Muscle of leg (tissue), 11 donors: ENCODE measurements around the gene ENPP6. TPM values are rescaled to one million over a fixed set of nuclear protein-coding genes. Genes with fewer than 3 reads are reported as not detected.

Experiments
- DNase-seq: peaks from one replicate; pipeline ENCODE4 v3.0.0; 2013
- H3K27ac ChIP-seq: one replicate; pipeline ENCODE4 v1.5.1; 2013; ENCODE audit warnings: mild to moderate bottlenecking, low read length, control low read depth
- H3K27me3 ChIP-seq: one replicate; pipeline ENCODE4 v1.6.1; 2013; ENCODE audit warnings: low read length; ENCODE audit not compliant: control insufficient read depth, insufficient read depth
- H3K36me3 ChIP-seq: one replicate; pipeline ENCODE4 v1.6.1; 2013; ENCODE audit warnings: low read length; ENCODE audit not compliant: control insufficient read depth, insufficient read depth
- H3K4me1 ChIP-seq: one replicate; pipeline ENCODE4 v1.6.1; 2013; ENCODE audit warnings: low read length; ENCODE audit not compliant: control insufficient read depth, insufficient read depth
- H3K4me3 ChIP-seq: one replicate; pipeline ENCODE4 v1.5.1; 2013; ENCODE audit warnings: low read length, control low read depth
- H3K9me3 ChIP-seq: replicated peaks from 2 replicates; pipeline ENCODE4 v1.6.1; 2013; ENCODE audit warnings: low read depth, low read length; ENCODE audit not compliant: control insufficient read depth
- WGBS: methylation state at CpG from one replicate; pipeline ENCODE4 v1.1.5; 2013; ENCODE audit warnings: missing lambda C conversion rate; ENCODE audit not compliant: insufficient coverage; 5-methylcytosine and 5-hydroxymethylcytosine counted together
- polyA plus RNA-seq, 8 donors: library from polyadenylated mRNA; unstranded; fragments of 120-200 nt; gene quantifications; one replicate each; pipeline versions ENCODE4 v1.2.1 to v1.2.3, GENCODE V29; 2013; ENCODE audit warnings: inconsistent platforms in 1 of 8, low replicate concordance in 1 of 8; ENCODE audit not compliant: insufficient read length in 8 of 8, insufficient read depth in 1 of 8
- total RNA-seq: library from RNA; stranded (reverse); fragments of 120-200 nt; gene quantifications from one replicate; pipeline ENCODE4 v1.2.4, GENCODE V29; 2013

ENPP6 gene
- total and polyA plus RNA-seq, 9 donors = 8.1 to 30.5 (median 15.9) TPM

- Histone ChIP-seq H3K27me3 (peaks cover 13% of the 10 kb centered on the region), H3K27ac (peak overlapping the region; percentile 45), H3K9me3 (no peaks in the 10 kb centered on the region), H3K4me3 (no peak overlapping the region), H3K4me1 (peaks cover 54% of the 10 kb centered on the region), H3K36me3 (no peaks in the 10 kb centered on the region)
- DNase-seq = peak; percentile 75
- 15% methylated on average over 6 of the region's 10 CpGs for WGBS
Measured at GRCh38 chr4:184099535-184099966, 118.1 kb downstream of the ENPP6 start.

DNA sequence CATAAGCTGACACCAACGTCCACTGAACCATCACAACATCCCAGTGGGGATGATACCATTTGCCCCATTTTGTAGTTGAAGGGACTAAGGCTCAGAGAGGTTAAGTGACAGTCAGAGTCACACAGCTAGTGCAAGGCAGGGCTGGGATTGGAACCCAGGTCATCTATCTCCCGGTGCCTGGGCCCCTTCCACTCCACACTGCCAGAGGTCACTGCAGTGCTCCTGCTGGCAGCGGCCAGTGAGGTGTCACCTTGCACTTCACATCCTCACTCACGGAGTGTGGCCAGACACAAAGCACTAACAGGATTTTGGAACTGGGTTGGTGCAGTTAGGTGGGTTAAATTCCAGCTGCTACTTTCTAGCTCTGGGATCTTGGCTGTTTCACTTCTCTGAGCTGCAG lies 118.7 kb downstream of the ENPP6 start:
- no peak overlapping the region for H3K27ac ChIP-seq
- H3K4me3 ChIP-seq = no peak overlapping the region
- peaks cover 13% of the 10 kb centered on the region for H3K27me3 ChIP-seq
- no peak for DNase-seq
- H3K36me3 ChIP-seq = no peaks in the 10 kb centered on the region
- 38% methylated on average over 1 of the region's 4 CpGs for WGBS
- no peaks in the 10 kb centered on the region for H3K9me3 ChIP-seq
- peaks cover 50% of the 10 kb centered on the region for H3K4me1 ChIP-seq

DNA sequence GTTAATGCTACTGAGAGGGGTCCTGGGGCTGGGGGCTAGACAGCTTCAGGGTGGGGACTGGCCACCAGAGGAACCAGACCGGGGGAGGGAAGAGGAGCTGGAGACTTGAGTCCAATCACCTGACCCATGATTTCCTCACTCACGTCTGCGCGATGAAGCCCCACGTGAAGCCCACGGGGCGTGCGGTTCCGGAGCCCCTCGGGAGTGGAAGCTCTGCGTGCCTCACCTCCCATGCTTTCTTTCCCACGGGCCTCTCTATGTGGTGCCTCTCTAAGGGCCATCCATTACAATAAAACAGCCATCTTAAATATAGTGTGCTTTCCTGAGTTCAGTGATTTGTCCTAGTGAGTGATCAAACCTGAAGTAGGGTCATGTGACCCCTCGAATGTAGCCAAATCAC lies 119.9 kb downstream of the ENPP6 start:
- WGBS = 80% methylated on average over 2 of the region's 13 CpGs
- H3K36me3 ChIP-seq = no peaks in the 10 kb centered on the region
- no peaks in the 10 kb centered on the region for H3K9me3 ChIP-seq
- no peak overlapping the region for H3K4me3 ChIP-seq
- peaks cover 13% of the 10 kb centered on the region for H3K27me3 ChIP-seq
- DNase-seq = no peak
- no peak overlapping the region for H3K27ac ChIP-seq
- H3K4me1 ChIP-seq = peaks cover 40% of the 10 kb centered on the region

GRCh38 chr4:184097241-184097605 lies 120.5 kb downstream of the ENPP6 start:
- Histone ChIP-seq H3K27me3 (peaks cover 13% of the 10 kb centered on the region), H3K4me1 (peaks cover 35% of the 10 kb centered on the region), H3K36me3 (no peaks in the 10 kb centered on the region), H3K4me3 (peak overlapping the region; percentile 38), H3K27ac (peak overlapping the region; percentile 25), H3K9me3 (no peaks in the 10 kb centered on the region)
- peak; percentile 79 for DNase-seq
- WGBS = 11% methylated on average over 18 of the region's 26 CpGs

- Histone ChIP-seq H3K4me3 (peak overlapping the region; percentile 38), H3K27ac (peak overlapping the region; percentile 25)
- peak; percentile 89 for DNase-seq
Measured at GRCh38 chr4:184096561-184097240, 121.0 kb downstream of the ENPP6 start.

GRCh38 chr4:184094532-184095159 lies 123.0 kb downstream of the ENPP6 start:
- peaks cover 13% of the 10 kb centered on the region for H3K27me3 ChIP-seq
- H3K36me3 ChIP-seq = peaks cover 2% of the 10 kb centered on the region
- H3K9me3 ChIP-seq = no peaks in the 10 kb centered on the region
- H3K27ac ChIP-seq = no peak overlapping the region
- DNase-seq = no peak
- no peak overlapping the region for H3K4me3 ChIP-seq
- peaks cover 22% of the 10 kb centered on the region for H3K4me1 ChIP-seq
- WGBS = 81% methylated on average over 4 of the region's 8 CpGs

More at GRCh38 chr4:184096561-184097240, 121.0 kb downstream of the ENPP6 start:
- Histone ChIP-seq H3K27me3 (peaks cover 13% of the 10 kb centered on the region), H3K36me3 (no peaks in the 10 kb centered on the region), H3K9me3 (no peaks in the 10 kb centered on the region), H3K4me1 (peaks cover 35% of the 10 kb centered on the region)
- WGBS = 13% methylated on average over 12 of the region's 13 CpGs

GRCh38 chr4:184091986-184092385 lies 125.7 kb downstream of the ENPP6 start:
- 75% methylated on average over 6 of the region's 9 CpGs for WGBS

DNA sequence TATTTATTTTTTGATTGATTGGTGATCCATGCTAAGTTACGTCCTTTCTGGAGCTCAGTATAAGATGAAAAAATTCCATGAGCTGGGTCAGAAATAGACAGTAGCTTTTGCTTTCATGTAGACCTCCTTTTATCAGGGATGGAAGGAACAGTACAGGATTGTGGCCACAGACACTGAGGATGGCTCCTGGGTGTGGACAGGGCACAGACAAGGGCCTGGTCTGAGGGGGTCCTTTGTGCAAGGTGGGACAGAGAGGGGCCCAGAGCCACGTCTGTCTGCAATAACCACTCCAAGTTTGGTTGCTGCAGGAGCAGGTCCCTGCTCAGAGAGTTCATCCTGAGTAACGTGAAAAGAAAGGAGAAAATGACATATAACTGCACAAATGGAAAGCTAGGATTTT lies 127.1 kb downstream of the ENPP6 start:
- Histone ChIP-seq H3K4me3 (no peak overlapping the region), H3K27me3 (no peaks in the 10 kb centered on the region), H3K4me1 (no peaks in the 10 kb centered on the region), H3K36me3 (peaks cover 2% of the 10 kb centered on the region), H3K27ac (no peak overlapping the region), H3K9me3 (no peaks in the 10 kb centered on the region)
- 51% methylated on average over 2 of the region's 3 CpGs for WGBS
- no peak for DNase-seq

More at GRCh38 chr4:184091986-184092385, 125.7 kb downstream of the ENPP6 start:
- Histone ChIP-seq H3K4me3 (no peak overlapping the region), H3K9me3 (no peaks in the 10 kb centered on the region), H3K27me3 (peaks cover 5% of the 10 kb centered on the region), H3K4me1 (peaks cover 6% of the 10 kb centered on the region), H3K36me3 (peaks cover 2% of the 10 kb centered on the region), H3K27ac (no peak overlapping the region)
- no peak for DNase-seq

DNA sequence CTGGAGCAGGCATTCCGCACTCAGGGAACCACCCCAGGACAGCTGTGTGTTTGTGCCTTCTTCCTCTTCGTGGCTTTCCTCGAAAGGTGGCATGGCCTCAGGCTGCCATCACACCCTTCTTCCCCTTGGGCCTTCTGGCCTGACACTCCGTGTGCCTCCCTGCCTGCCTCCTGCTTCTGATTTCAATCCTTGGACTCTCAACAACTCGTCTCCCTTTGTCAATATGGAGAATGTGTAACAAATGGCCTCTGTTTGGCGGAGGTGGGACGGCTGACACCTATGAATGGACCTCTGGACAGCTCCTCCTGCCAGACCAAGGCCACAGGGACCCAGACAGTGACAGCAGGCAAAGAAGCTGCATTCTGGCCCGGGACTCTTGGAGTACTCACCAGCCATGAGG lies 137.0 kb downstream of the ENPP6 start:
- Histone ChIP-seq H3K27ac (no peak overlapping the region), H3K9me3 (peaks cover 3% of the 10 kb centered on the region), H3K36me3 (no peaks in the 10 kb centered on the region), H3K27me3 (peaks cover 3% of the 10 kb centered on the region), H3K4me3 (no peak overlapping the region), H3K4me1 (no peaks in the 10 kb centered on the region)
- DNase-seq = no peak
- WGBS = 60% methylated on average over 3 of the region's 8 CpGs

DNA sequence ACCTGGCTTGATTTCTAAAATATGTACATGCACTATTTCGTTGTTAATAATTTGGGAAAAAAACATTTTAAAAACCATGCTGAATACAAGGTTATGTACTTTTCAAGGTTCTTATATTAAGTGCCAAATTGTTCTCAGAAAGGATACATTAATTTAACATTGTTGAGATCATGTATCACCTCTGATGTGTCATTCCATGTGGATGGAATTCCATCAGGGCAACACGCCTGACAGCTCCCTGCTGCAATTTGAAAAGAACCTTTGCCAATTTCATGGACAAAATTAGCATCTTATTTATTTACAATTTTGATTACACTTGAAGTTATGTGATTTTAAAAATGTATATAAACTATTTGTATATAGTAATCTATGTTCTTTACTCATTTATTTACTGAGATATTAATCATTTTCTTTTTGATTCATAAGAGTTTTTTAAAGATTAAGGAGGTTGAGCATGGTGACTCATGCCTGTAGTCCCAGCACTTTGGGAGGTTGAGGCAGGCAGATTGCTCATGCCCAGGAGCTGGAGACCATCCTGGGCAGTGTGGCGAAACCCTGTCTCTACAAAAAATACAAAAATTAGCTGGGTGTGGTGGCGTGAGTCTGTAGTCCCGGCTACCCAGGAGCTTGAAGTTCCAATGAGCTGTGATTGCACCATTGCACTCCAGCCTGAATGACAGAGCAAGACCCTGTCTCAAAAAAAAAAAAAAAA lies 142.8 kb downstream of the ENPP6 start:
- H3K9me3 ChIP-seq = peaks cover 9% of the 10 kb centered on the region
- no peak for DNase-seq

More for the DNA sequence above, 142.8 kb downstream of the ENPP6 start:
- Histone ChIP-seq H3K36me3 (no peaks in the 10 kb centered on the region), H3K27me3 (peaks cover 3% of the 10 kb centered on the region), H3K27ac (no peak overlapping the region), H3K4me1 (no peaks in the 10 kb centered on the region), H3K4me3 (no peak overlapping the region)
- WGBS = no CpG with 5 or more reads among the region's 5 CpGs
